NCI-H1105 treated with DMSO at 0.1 percent for 48 hours (cell line): ENCODE results near the gene CEP250.
"Not testable (repeated sequence)": the region's sequence is repeated elsewhere in the genome, so short reads cannot be mapped to it uniquely, and the experiment has no call there.

Experiments used
- DNase-seq: peaks from one replicate; lab custom pipeline; 2025; lab: John Stamatoyannopoulos, UW

CEP250 gene

DNA sequence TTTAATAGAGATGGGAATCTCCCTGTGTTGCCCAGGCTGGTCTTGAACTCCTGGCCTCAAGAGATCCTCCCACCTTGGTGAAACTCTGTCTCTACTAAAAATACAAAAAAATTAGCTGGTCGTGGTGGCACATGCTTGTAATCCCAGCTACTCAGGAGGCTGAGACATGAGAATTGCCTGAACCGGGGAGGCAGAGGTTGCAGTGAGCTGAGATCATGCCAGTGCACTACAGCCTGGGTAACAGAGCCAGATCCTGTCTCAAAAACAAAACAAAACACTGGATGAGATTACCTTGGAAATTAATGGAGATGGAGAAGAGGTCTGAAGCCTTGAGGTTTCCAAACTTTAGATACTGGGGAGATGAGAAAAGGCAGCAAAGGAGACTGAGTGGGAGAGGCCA, 2.1 kb downstream of the CEP250 start:
- not testable (repeated sequence) for DNase-seq

DNA sequence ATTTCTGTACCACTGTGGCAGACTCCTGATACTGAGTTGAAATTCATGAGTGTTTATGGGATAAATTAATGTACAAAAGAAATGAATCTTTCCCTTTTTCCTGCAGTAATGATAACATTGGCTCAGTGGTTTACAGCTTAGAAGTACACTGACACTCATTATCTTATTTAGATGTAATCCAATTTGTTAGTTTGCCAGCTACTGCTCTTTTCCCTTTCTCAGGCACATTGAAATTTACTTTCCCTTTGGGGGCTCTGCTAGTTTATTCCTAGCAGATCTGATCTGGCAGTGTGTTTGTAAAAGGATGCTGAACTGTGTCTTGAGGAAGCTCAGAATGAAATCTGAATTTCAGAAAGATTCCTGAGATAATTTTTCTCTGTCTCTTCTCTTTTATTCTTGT, 3.0 kb downstream of the CEP250 start:
- no peak for DNase-seq

DNA sequence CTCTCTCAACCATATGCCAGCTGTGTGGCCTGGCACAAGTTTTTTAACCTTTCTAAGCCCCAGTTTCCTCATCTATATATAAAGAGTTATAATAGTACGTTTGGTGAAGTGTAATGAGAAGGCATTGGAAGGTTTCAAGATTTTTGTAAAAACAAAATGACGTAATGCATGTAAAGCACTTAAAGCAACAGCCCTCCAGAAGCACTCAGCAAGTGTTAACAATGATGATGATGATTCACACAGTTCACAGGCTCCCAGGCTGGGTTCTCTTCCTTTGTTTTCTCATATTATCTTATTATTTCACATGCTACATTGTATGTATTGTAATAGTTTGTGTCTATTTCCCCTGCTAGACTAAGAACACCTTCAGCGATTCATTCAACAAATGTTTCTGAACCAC, 6.2 kb downstream of the CEP250 start:
- no peak for DNase-seq

DNA sequence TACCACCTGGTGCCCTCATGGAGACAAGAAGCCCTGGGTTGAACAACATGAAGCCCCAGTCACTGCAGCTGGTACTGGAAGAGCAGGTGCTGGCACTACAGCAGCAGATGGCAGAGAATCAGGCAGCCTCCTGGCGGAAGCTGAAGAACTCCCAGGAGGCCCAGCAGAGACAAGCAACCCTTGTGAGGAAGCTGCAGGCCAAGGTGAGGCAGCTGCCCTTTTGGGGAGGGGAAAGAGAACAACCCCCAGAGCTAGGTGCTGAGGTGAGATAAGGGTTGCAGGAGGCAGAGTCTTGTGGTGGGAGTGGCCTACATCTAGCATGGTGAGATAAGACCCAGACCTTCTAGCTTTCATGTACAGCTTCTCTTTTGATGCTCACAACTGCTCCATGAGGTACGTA, 7.0 kb downstream of the CEP250 start:
- DNase-seq: peak; percentile 15

DNA sequence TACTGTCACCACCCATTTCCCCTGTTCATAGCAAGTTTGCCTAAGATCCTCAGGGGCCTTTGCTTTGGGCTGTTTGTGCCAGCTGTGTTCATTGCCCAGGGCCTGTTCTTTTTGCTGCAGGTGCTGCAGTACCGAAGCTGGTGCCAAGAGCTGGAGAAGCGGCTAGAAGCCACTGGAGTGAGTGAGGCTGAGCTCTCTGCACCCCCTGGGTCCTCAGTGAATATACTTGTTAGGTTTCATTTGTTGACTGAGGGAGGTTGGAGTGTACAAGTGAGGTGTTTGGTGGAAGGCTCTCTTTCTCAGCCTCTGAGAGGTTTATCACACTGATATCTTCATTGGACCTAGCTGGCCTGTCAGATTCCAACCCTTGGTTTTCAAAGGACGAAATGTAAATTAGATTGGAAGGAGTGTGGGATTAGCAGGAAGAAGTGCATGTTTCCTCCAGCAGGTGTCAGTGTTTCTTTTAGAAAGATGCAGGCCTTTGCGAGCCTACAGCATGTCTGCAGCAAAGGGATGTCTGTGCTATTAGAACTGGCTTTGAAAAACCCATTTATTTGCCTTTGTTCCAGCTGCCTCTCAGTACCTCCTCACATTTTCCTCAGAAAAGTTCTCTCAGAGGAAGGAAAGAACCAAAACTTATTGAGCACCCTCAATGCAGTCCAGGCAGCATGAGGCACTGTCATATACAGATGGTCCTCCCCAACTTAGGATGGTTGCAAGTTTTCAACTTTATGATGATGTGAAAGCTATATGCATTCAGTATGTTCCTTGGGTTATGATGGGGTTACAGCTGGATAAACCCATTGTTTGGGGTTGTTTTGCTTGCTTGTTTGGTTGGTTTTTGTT, 8.3 kb downstream of the CEP250 start:
- DNase-seq: peak; percentile 75

DNA sequence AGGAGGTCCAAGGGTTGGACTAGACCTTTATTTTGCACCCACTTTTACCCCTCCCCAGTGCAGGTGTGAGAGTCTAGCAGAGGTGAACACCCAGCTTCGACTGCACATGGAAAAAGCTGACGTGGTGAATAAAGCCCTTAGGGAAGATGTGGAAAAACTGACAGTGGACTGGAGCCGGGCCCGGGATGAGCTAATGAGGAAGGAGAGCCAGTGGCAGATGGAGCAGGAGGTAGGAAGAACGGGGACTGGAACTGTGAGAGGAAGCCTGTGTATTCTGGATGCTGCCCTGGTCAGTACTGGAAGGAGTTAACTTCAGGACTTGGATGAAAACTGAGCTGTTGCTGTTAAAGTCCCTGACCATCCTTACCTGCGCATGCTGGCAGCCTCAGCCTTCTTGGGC, 10.6 kb downstream of the CEP250 start:
- DNase-seq: no peak

DNA sequence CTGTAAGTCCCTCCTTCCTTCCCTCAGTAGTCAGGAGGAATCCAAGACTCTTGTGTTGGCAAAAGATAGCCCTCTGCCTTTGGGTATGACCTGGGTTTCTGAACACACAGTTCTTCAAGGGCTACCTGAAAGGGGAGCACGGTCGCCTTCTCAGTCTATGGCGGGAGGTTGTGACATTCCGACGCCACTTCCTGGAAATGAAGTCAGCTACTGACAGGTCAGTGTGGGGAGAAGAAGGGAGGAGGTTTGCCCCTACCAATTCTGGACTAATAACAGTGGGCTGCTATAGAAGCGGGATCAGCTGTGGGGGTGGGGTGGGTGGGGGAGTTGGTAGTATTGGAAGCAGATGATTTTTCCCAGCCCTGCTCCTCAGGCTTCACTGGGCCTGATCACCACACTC, 11.5 kb downstream of the CEP250 start:
- DNase-seq: no peak

DNA sequence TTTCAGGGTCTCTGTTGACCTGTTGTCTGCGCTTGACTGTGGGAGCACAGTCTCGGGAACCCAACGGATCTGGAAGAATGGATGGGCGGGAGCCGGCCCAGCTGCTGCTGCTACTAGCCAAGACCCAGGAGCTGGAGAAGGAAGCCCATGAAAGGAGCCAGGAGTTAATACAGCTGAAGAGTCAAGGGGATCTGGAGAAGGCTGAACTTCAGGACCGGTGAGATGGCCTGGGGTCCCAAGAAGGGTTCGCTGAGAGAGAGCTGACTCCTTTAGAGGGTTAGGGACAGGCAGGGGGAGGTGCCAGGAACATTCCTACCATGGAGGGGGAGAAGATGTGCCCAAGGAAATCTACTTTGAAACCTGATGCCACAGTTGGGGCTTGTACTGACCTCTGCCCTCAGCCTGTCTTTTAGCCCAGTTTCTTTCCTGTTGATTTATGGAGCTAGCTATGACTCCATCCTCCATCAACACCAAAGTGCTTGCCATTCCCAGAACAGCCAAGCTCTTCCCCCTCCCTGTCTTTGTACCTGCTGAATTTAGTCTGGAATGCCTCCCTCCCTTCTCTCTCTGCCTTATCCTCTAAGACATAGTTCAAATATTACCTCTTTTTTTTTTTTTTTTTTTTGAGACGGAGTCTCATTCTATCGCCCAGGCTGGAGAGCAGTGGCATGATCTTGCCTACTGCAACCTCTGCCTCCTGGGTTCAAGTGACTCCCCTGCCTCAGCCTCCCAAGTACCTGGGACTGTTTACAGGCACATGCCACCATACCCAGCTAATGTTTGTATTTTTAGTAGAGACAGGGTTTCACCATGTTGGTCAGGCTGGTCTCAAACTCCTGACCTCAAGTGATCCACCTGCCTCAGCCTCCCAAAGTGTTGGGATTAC, 12.2 kb downstream of the CEP250 start:
- no peak for DNase-seq

DNA sequence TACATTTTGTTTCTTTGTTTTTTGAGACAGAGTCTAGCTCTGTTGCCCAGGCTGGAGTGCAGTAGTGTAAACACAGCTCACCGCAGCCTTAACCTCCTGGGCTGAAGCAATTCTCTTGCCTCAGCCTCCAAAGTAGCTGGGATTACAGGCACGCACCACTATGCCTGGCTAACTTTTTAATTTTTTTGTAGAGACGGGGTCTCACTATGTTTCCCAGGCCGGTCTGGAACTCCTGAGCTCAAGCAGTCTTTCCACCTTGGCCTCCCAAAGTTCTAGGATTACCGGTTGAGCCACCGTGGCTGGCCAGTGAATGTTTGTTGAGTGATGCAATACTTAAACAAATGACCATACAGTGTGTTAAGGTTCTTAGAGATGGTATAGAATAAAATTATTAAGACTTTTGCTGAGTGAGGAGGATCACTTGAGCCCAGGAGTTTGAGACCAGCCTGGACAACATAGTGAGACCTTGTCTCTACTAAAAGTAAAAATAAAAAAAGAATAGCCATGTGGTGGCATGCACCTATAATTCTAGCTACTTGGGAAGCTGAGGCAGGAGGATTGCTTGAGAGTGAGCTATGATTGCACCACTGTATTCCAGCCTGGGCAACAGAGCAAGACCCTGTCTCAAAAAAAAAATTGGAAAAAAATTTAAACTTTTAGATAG, 13.4 kb downstream of the CEP250 start:
- no peak for DNase-seq

DNA sequence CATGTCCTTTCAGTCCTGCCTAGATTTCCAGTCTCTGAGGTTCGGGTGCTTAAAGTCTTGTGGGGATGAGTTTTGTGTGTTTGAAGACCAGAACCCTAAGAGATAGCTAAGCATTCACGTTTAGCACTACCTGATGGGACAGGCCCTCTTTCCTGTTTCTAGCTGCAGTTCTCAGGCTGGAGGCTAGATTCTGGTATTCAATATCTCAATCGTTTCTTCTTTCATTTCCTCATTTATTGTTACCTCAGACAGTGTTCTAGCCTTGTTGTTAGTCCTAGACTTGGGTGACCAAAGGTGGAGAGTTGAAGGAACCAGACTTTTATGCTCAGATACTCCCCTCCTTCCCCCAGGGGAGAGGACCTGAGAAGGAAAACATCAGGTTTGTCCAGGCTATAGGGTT, 16.8 kb downstream of the CEP250 start:
- DNase-seq: no peak

DNA sequence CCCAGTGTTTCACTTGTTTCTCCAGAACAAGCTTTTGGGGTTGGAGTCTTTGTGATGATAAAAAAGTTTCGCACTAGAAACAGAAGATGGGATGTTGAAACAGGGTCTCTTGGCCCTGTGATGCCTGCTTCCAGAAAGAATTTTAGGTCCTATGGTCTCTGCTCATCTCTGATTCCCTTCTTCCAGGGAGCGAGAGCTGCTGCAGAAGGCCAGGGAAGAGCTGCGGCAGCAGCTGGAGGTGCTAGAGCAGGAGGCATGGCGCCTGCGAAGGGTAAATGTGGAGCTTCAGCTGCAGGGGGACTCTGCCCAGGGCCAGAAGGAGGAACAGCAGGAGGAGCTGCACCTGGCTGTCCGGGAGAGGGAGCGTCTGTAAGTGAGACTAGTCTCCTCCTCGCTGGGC, 18.3 kb downstream of the CEP250 start:
- DNase-seq: no peak

DNA sequence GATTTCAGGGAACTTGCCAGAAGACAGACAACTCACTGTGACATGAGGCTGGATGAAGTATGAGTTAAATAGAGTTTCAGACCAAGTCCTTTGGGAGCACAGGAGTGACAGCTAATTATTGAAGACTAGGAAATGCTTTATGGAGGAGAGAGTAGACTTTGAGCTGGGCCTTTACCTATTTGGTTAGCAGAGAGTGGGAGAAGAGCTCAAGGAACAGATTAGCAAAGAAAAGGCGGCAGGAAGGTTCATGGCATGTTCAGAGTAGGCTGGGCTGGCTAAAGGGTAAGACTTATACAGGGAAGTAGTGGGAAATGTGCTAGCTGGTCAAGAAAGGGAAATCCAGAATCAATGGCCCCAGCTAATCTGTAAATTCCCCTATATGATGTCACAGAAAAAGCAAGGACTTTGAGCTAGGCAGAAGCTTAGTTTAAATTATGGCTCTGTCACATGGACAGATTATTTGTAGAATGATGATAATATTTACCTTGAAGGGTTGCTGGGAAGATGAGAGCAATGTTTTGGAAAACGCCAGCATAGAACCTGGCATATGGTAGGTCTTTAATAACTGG, 19.0 kb downstream of the CEP250 start:
- DNase-seq: no peak

DNA sequence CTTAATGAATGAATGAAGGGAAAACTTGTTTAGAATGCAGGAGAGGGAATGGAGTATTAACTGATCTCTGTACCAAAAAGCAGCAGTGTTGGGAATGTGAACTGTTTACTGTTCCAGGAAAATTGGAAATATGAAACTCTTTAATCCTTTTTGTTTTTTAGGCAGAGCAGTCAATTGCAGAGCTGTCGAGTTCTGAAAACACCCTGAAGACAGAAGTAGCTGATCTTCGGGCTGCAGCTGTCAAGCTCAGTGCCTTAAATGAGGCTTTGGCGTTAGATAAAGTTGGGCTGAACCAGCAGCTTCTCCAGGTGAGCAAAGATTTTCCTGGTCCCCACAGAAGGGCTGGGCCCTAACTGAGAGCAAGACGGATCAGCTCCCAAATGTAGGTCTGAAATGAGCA, 20.9 kb downstream of the CEP250 start:
- no peak for DNase-seq

DNA sequence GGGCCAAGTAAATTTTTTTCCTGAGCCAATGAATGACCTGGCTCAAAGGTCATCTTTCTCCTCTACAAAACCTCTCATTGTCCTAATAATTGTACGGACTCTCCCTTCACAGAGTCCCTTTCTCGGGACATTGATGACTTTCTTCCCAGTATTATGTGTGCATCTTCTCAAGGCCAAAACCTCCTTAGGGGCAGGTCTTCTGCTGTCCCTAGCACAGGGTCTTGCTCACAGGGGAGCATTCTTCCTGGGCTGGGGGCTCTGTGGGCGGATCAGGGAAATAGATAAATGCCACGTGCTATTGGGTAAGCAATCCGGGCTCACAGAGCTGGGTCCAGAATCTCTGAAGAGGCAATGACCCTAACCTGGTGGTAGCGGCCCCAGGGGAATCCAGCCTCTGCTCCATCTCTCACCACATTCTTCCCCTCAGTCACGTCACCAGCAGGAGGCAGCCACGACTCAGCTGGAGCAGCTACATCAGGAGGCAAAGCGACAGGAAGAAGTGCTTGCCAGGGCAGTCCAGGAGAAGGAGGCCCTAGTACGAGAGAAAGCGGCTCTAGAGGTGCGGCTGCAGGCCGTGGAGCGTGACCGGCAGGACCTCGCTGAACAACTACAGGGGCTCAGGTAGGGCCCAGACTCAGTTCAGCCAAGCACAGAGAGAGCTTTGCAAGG, 23.5 kb downstream of the CEP250 start:
- DNase-seq: no peak

DNA sequence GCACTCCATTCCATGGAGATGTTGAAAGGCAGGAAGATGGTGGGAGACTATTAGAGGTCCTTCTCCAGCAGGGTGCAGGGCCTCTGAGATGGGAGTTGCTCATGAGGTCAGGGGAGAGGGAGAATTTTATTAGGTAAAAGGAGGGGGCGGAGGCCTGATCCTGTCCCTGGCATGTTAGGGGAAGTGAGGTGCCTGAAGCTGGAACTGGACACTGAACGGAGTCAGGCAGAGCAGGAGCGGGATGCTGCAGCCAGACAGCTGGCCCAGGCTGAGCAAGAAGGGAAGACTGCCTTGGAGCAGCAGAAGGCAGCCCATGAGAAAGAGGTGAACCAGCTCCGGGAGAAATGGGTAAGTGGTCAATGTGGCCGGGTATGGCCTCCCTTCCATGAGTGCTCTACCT, 24.4 kb downstream of the CEP250 start:
- no peak for DNase-seq

DNA sequence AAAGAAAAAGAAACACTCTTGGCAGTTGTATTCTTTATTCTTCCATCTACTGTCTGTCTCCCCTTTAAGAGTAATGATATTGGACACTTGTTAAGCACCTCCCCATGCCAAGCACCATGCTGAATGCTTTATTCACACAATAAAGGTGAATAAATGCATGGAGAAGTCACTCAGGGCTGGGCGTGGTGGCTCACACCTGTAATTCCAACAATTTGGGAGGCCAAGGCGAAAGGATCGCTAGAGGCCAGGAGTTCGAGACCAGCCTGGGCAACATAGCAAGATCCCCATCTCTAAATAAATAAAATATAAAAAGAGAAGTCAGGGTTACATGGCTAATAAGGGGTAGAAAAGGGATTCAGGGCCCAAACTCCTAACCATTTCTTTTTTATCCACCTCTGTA, 32.1 kb downstream of the CEP250 start:
- no peak for DNase-seq

DNA sequence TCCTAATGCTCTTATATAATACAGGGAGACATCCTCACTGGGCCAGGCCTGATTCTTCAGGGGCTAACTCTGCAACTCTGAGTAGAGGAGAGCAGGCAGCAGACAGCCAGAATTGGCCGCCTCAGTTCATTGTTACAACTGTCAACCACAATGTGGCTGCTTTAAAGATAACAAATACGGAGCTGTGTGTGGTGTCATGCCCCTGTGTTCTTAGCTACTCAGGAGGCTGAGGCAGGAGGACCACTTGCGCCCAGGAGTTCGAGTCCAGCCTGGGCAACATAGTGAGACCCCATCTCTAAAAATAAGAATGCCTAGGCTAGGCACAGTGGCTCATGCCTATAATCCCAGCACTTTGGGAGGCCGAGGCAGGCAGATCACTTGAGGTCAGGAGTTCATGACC, 34.3 kb downstream of the CEP250 start:
- no peak for DNase-seq

DNA sequence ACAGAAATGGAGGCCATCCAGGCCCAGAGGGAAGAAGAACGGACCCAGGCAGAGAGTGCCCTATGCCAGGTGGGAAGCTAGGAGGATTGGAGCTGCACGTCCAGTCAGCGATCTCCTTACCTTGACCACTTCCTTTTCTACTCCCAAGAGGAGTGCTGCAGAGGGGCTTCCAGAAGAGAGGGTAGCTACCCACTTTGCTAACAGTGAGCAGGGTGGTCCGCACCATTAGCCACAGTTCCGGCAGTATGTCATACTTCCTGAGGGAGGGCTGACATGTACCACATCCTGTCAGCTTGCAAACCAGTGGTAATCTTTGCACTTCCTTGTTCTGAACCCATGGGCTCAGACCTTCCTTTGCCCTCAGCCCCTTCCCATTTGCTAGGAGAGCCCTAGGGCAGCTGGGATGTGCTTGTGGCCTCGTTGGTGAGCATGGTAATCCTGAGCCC, 35.4 kb downstream of the CEP250 start:
- DNase-seq: no peak

DNA sequence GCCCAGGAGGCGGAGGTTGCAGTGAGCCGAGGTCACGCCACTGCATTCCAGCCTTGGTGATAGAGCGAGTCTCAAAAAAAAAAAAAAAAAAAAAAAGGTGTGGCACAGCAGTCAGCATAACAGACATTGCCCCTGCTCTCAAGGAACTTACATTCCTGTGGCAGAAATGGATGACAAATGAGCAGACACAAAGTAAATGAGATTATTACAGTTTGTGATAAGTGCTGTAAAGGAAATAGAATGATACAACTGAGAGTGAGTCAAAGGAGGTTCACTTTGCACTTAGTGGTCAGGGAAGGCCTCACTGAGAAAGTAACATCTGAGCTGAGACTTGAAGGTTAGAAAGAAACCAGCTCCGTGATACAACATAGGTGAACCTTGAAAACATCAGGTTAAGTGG, 36.4 kb downstream of the CEP250 start:
- no peak for DNase-seq

DNA sequence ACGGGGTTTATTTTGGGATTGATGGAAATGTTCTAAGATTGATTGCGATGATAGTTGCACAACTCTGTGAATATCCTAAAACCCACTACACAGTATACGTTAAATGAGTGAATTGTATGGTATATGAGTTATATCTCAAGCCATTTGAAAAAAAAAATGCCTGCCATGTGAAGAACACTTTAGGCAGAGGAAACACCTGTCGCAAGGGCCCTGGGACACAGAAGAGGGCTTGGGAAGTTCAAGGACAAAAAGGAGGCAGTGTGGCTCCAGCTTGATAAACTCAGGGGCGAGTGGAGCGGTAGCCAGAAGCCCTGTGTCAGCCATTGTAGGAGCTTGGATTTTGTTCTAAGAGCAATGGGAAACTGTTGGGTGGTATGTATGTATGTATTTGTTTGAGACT, 37.0 kb downstream of the CEP250 start:
- no peak for DNase-seq

DNA sequence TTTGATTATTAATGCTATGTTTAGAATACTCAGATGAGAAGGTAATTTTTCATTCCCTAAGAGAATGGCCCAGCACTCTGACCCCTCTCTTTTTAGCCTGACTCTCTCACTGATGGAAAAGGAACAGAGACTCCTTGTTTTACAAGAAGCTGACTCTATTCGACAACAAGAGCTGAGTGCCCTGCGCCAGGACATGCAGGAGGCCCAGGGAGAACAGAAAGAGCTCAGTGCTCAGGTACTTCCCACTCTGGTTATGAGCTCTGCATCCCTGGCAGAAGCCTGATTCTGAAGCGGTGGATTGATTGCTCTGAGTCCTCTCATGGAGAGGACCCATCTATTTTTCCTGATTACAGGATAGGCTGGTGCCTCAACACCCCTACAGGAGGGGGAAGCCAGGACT, 41.1 kb downstream of the CEP250 start:
- no peak for DNase-seq

DNA sequence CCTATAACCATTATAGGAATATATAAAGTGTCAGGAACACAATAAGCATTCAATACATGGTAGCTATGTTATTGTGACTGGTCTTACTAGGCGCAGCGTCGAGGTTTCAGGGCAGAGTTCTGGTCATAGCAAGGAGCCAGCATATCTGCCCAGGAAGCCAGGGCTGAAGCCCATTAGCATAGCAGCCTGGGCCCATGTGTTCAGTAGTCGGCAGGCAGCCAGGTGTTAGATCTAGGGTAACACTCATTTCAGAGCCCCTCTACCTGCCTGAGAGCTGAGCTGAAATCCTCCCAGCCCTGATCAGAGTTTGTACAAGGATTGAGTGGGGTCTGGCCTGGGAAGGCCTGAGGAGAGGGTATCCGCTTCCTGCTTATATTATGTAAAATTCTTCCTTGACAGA, 41.9 kb downstream of the CEP250 start:
- no peak for DNase-seq
